COLO829 (cell line): ENCODE results near the gene CPNE4.
"Not testable (repeated sequence)": the region's sequence is repeated elsewhere in the genome, so short reads cannot be mapped to it uniquely, and the experiment has no call there.

Source experiments
- DNase-seq: peaks from one replicate; pipeline ENCODE4 v3.0.0; 2012; ENCODE audit warnings: low spot score

Gene CPNE4

GRCh38 chr3:131535131-131535530, 499.7 kb downstream of the CPNE4 start:
- peak; percentile 15 for DNase-seq

DNA sequence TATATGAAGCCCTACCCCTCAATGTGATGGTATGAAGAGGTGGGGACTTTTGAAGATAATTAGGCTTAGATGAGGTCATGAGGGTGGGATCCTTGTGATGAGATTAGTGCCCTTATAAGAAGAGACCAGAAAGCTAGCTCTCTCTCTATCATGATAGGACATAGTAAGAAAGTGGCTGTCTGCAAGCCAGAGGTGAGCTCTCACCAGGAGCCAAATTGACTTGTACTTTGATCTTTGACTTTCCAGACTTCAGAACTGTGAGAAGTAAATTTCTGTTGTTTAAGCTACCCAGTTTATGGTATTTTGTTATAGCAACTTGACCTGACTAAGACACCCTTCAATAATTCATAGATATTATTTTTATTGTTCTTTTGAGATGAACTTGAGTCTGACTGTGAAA, 502.2 kb downstream of the CPNE4 start:
- DNase-seq = no peak

GRCh38 chr3:131530843-131531242, 504.0 kb downstream of the CPNE4 start:
- no peak for DNase-seq

GRCh38 chr3:131530388-131530787, 504.4 kb downstream of the CPNE4 start:
- DNase-seq = no peak

DNA sequence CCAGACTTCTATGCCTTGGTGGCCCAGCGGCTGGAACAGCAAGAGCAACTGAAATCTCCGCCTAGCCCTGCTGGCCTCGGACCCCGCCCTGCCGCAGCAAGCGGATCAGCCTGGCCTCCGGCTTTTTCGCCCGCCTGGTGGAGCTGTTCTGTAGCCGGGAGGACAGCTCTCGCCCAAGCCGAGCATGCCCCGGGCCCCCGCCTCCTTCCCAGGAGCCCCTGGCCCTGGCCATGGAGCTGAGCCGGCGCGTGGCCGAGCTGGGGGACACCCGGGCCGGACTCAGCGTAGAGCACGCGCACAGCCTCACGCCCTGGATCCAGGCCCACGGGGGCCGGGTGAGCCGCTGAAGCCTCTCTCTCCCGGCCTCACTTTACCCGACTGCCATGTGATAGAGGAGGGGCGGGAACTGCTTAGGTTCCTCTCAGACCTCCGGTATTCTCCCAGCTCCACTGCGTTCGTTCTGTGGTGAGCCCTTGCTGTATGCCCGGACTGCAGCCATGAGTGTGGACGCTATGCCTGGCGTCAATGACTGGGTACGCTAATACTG, 507.9 kb downstream of the CPNE4 start:
- DNase-seq = no peak

GRCh38 chr3:131518680-131519079, 516.1 kb downstream of the CPNE4 start:
- DNase-seq = no peak

DNA sequence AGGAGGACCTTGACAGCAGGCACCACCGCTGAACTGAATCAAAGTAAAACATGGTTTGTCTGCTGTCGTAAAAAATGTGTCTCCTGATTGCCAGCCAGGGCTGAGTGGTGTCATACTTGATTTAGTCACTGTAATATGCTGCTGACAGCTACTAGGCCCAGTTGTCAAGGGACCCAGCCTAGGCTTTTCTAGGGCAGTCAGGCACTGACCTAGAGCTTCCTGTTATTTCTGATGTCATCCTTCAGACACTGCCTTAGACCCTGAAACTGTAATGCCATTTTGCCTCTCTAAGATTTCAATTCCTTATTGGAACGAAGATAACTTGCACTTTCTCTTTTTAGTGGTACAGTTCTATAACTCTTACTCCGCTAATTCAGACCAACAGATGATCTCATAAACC, 529.4 kb downstream of the CPNE4 start:
- DNase-seq = no peak

DNA sequence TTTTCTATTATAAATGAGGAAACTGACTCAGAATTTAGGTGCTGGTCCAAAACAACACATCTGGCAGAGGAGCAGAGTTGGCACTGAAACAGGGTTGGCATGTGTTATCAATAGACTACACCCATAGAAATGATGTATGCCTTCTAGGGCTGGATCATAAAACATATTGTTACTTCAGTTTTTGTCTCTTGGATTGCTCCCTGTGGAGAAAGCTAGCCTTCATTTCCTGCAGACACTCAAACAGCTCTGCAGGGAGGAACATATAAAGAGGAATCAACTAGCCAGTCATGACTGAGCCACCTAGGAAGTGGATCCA, 531.5 kb downstream of the CPNE4 start:
- DNase-seq = no peak

DNA sequence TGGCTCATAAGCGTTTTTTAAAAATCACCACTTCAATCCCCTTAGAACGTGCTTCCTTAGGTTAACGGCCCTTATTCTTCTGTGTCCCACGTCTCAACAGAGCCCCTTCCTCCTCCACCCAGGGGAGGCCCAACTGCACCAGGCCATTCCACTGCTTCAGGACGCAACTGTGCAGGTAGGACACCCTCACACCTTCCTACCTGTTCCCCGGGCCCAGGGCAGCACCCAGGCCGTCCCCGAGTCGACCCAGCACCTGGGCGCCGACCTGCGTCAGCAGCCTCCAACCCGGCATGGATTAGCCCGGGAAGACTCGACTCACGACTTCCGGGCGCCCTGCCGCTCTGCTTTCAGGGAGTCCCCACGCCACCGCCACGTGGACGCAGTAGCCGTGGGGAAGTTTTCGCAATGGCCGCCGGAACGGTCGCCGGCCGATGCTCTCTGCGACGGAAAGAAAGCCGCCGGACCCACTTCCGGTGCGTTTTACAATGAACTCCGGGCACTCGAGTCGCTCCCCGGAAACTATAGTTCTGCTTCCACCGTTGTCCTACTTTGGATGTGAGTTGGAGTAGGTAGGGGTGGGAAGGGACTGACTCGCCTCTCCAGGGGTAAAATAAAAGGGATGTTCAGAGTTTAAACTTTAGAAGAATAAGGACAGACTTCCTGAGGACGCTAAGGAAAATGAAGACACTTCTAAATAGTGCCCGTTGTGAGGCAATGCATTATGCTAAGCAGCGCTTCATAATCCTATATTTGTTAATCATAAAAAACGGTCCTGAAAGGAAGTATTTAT, 532.1 kb downstream of the CPNE4 start, which contains the start of gene MRPL3:
Gene MRPL3, minus strand, starts transcription at position 442 of the 790 bp plus-strand sequence. Its CDS starts 150 bp downstream, at position 292.
- peak; percentile 96 for DNase-seq

- DNase-seq = peak; percentile 26
Observed at GRCh38 chr3:131501949-131502348, 532.9 kb downstream of the CPNE4 start.

DNA sequence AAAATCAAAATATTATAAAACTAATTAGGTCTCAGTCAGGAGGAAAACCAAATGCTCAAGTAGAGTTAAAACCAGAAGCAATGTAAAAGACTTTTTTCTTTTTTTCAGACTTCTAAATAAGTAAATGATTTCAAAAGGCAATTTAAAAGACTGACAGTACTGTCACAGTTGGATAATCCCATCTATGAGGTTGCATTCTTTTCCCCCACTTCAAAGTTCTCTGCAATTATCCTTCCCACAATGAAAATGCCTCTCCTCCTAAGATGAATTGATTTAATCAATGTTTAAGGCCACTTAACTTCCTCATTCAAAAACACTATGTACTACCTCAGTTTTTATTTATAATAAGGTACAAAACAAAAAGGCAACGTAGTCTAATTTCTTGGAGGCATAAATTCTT, 540.1 kb downstream of the CPNE4 start:
- no peak for DNase-seq

- DNase-seq = no peak
Observed at GRCh38 chr3:131491775-131492174, 543.0 kb downstream of the CPNE4 start.

GRCh38 chr3:131491084-131491483, 543.7 kb downstream of the CPNE4 start:
- DNase-seq = no peak

GRCh38 chr3:131486545-131486944, 548.3 kb downstream of the CPNE4 start:
- DNase-seq = not testable (repeated sequence)

GRCh38 chr3:131485119-131485518, 549.7 kb downstream of the CPNE4 start:
- peak; percentile 28 for DNase-seq

- DNase-seq = no peak
Observed at GRCh38 chr3:131484496-131485111, 550.2 kb downstream of the CPNE4 start.
